Endothelial cell of umbilical vein (primary cell): ENCODE results near the gene FTO. TPM values are rescaled to one million over a fixed set of nuclear protein-coding genes. Genes with fewer than 3 reads are reported as not detected.

Experiments used
- BruUV-seq: library from RNA; stranded (reverse); fragments of 400-500 nt; replicated peaks from 2 replicates; lab custom pipeline; 2021; lab: Mats Ljungman, UMichigan
- CTCF ChIA-PET: fragments of 300-600, 350-600 bp; sonication (Branson Sonifier 250); formaldehyde crosslinking; loops from one replicate; lab custom pipeline; 2021; ENCODE audit warnings: antibody characterized with exemption, inconsistent platforms; lab: Charles Lee
- POLR2A ChIA-PET: fragments of 300-600, 350-600 bp; sonication (Branson Sonifier 250); formaldehyde crosslinking; loops from one replicate; lab custom pipeline; 2021; ENCODE audit warnings: antibody characterized with exemption, inconsistent platforms; lab: Charles Lee
- DNase-seq: peaks from one replicate; pipeline ENCODE4 v3.0.0-alpha.2; 2011; ENCODE audit warnings: low read depth, low spot score
- FAIRE-seq: peaks from 2 replicates; lab custom pipeline; 2011; peaks lifted over from hg19 to GRCh38; lab: Jason Lieb, UNC
- H2AFZ ChIP-seq: 2 replicates; pipeline ENCODE4 v1.6.0; 2012; ENCODE audit warnings: low read depth, low read length, control low read depth, inconsistent platforms
- H3K27ac ChIP-seq: 2 replicates; pipeline ENCODE4 v1.5.1; 2011; ENCODE audit warnings: low read depth, mild to moderate bottlenecking, control low read depth, low read length, moderate library complexity; ENCODE audit not compliant: insufficient read depth
- H3K27me3 ChIP-seq, 2 experiments: 2 replicates each; pipeline versions ENCODE4 v1.6.0 to v1.6.1; 2011; ENCODE audit warnings: low read length in 2 of 2, mixed read lengths in 1 of 2; ENCODE audit not compliant: control insufficient read depth in 2 of 2, insufficient read depth in 2 of 2
- H3K36me3 ChIP-seq, 2 experiments: 2 replicates in 1 of 2; 3 replicates in 1 of 2; pipeline ENCODE4 v1.5.1; 2011; ENCODE audit warnings: low read length in 2 of 2, mild to moderate bottlenecking in 1 of 2, moderate library complexity in 1 of 2; ENCODE audit not compliant: control insufficient read depth in 2 of 2, insufficient read depth in 2 of 2; ENCODE audit errors: extremely low read depth in 1 of 2
- H3K4me1 ChIP-seq: 3 replicates; pipeline ENCODE4 v1.5.1; 2011; ENCODE audit warnings: mild to moderate bottlenecking, low read length; ENCODE audit not compliant: control insufficient read depth, insufficient read depth; ENCODE audit errors: extremely low read depth
- H3K4me2 ChIP-seq: 2 replicates; pipeline ENCODE4 v1.6.1; 2011; ENCODE audit warnings: low read length, control low read depth, mixed read lengths; ENCODE audit not compliant: insufficient read depth
- H3K4me3 ChIP-seq, 3 experiments: fragments of 200-600 bp in 1 of 3; sonication (generic), shearing (Covaris generic) in 1 of 3; replicated peaks in 1 of 3; 2 replicates each; pipeline ENCODE4 v1.5.1; 2011 to 2016; ENCODE audit warnings: control low read depth in 3 of 3, low read length in 3 of 3, mild to moderate bottlenecking in 2 of 3, inconsistent platforms in 1 of 3, low read depth in 1 of 3, moderate library complexity in 1 of 3; ENCODE audit not compliant: insufficient read depth in 1 of 3
- H3K79me2 ChIP-seq: 2 replicates; pipeline ENCODE4 v1.6.0; 2012; ENCODE audit warnings: low read length, inconsistent platforms; ENCODE audit not compliant: control insufficient read depth, insufficient read depth
- H3K9ac ChIP-seq: replicated peaks from 2 replicates; pipeline ENCODE3; 2011; ENCODE audit warnings: low read length, control low read depth; ENCODE audit not compliant: insufficient read depth; ENCODE audit errors: extremely low read depth
- H3K9me1 ChIP-seq: replicated peaks from 3 replicates; pipeline ENCODE4 v1.6.0; 2011; ENCODE audit warnings: mild to moderate bottlenecking, low read length; ENCODE audit not compliant: control insufficient read depth, insufficient read depth; ENCODE audit errors: extremely low read depth
- H3K9me3 ChIP-seq: replicated peaks from 2 replicates; pipeline ENCODE4 v1.5.1; 2012; ENCODE audit warnings: low read length, inconsistent platforms; ENCODE audit not compliant: control insufficient read depth, insufficient read depth
- H4K20me1 ChIP-seq: replicated peaks from 2 replicates; pipeline ENCODE3; 2011; ENCODE audit warnings: mild to moderate bottlenecking, low read length; ENCODE audit not compliant: control insufficient read depth, insufficient read depth; ENCODE audit errors: extremely low read depth
- EZH2 ChIP-seq: IDR thresholded peaks from 2 replicates; pipeline ENCODE4 v1.6.1; 2012; ENCODE audit warnings: borderline replicate concordance, low read depth, mild to moderate bottlenecking, moderate library complexity, low read length, inconsistent platforms; ENCODE audit not compliant: severe bottlenecking
- FOS ChIP-seq: IDR thresholded peaks from 2 replicates; pipeline ENCODE4 v1.6.1; 2011; ENCODE audit warnings: mild to moderate bottlenecking, low read length, moderate library complexity, borderline replicate concordance; ENCODE audit not compliant: insufficient read depth
- GATA2 ChIP-seq: IDR thresholded peaks from 2 replicates; pipeline ENCODE4 v1.7.0; 2011; ENCODE audit warnings: low read depth, mild to moderate bottlenecking, moderate library complexity, mixed read lengths, low read length; ENCODE audit not compliant: insufficient read length, insufficient read depth
- JUN ChIP-seq: IDR thresholded peaks from 2 replicates; pipeline ENCODE4 v1.6.1; 2011; ENCODE audit warnings: borderline replicate concordance, low read depth; ENCODE audit not compliant: insufficient read length, insufficient read depth
- MAX ChIP-seq: IDR thresholded peaks from 2 replicates; pipeline ENCODE4 v1.6.1; 2011; ENCODE audit not compliant: insufficient read depth, insufficient read length
- MYC ChIP-seq: IDR thresholded peaks from one replicate; pipeline ENCODE4 v1.6.1; 2011; ENCODE audit warnings: mild to moderate bottlenecking, low read depth, low read length
- POLR2A ChIP-seq: IDR thresholded peaks from 2 replicates; pipeline ENCODE4 v1.6.1; 2012; ENCODE audit warnings: low read depth, mild to moderate bottlenecking, control low read depth, low read length
- POLR2AphosphoS5 ChIP-seq: IDR thresholded peaks from 2 replicates; pipeline ENCODE4 v1.6.1; 2012; ENCODE audit warnings: low read depth, mild to moderate bottlenecking, control low read depth, low read length, moderate library complexity; ENCODE audit not compliant: insufficient read depth
- dilution Hi-C: fragments of 300-500 bp; cut with MboI; formaldehyde crosslinking; loops from one replicate; pipeline ENCODE4 v1.15.0; 2019; ENCODE audit warnings: low sequenced_read_pairs; ENCODE audit not compliant: extremely low pct_ligation_motif_present
- intact Hi-C: fragments of 100-400 bp; cut with micrococcal nuclease; formaldehyde crosslinking; loops from one replicate; pipeline ENCODE4 v1.10.0; 2022
- polyA plus RNA-seq, 4 experiments: library from polyadenylated mRNA; depleted of rRNA in 3 of 4; stranded (reverse) in 3 of 4; unstranded in 1 of 4; fragments of >200 nt; gene quantifications; 2 replicates each; pipeline versions ENCODE4 v1.2.1 to v1.2.3, GENCODE V29; 2011 to 2012; ENCODE audit warnings: missing spikeins in 1 of 4
- total RNA-seq: library from RNA; stranded (reverse); gene quantifications from 2 replicates; pipeline ENCODE4 v1.2.3, GENCODE V29; 2021
- TF ChIP-seq, protein P1 (sequence below), 2 donors: IDR thresholded peaks; 1 replicate in 1 of 2; 2 replicates in 1 of 2; pipeline ENCODE4 v1.5.1; 2011; ENCODE audit warnings: low read length in 2 of 2, mild to moderate bottlenecking in 2 of 2, moderate library complexity in 2 of 2, control low read depth in 1 of 2, inconsistent platforms in 1 of 2, low read depth in 1 of 2; ENCODE audit not compliant: insufficient read depth in 1 of 2; ENCODE audit errors: extremely low read depth in 1 of 2

Gene FTO
- total and polyA plus RNA-seq, 2 donors (not counting 3 experiments of a cell fraction or from before 2014, with no cell fraction given): 48.6 to 87.1 TPM

DNA sequence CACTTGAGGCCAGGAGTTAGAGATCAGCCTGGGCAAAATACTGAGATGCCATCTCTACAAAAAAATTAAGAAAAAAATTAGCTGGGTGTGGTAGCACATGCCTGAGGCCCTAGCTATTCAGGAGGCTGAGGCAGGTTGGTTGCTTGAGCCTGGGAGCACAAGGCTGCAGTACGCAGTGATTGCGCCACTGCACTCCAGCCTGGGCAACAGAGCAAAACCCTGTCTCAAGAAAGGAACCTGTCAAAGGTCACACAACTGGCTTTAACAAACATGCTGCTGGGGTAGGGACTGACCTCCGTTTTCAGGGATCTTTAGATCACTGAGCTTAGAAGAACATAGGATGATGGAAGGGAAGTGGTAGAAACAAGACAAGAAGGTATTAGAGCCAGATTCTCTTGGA is 487.6 kb downstream of the FTO start:
- Histone ChIP-seq H3K36me3 (no peaks in the 10 kb centered on the region), H3K27me3 (peaks cover 0 to 7% of the 10 kb centered on the region in 2 experiments), H2AFZ (no peak overlapping the region), H3K4me2 (no peak overlapping the region), H3K4me1 (no peaks in the 10 kb centered on the region), H3K9ac (no peak overlapping the region), H3K9me1 (no peaks in the 10 kb centered on the region), H3K27ac (no peak overlapping the region), H3K79me2 (no peaks in the 10 kb centered on the region), H3K4me3 (no peak overlapping the region), H3K9me3 (no peaks in the 10 kb centered on the region), H4K20me1 (no peaks in the 10 kb centered on the region)
- BruUV-seq: no TSS peak
- FAIRE-seq (no peak), DNase-seq (no peak)
- POLR2A ChIA-PET: no interaction called here
- dilution Hi-C loops (no loop called here), intact Hi-C loops (no loop called here)
- TF ChIP-seq POLR2A (no peak), JUN (no peak), GATA2 (no peak), EZH2 (no peak), POLR2AphosphoS5 (no peak), MYC (no peak), MAX (no peak)
- CTCF ChIA-PET: no interaction called here

- FAIRE-seq (no peak), DNase-seq (no peak)
- no peaks in the 10 kb centered on the region for H3K4me1 ChIP-seq
- dilution Hi-C loops (no loop called here), intact Hi-C loops (loop anchor here (2.0 kb wide), 1 partner anchor 764 kb away; no protein-coding TSS in a partner anchor)
- ChIA-PET POLR2A (no interaction called here), CTCF (no interaction called here)
- no peaks in the 10 kb centered on the region for H3K79me2 ChIP-seq
- no peak overlapping the region for H3K27ac ChIP-seq
- no peaks in the 10 kb centered on the region for H3K27me3 ChIP-seq
- TF ChIP-seq POLR2AphosphoS5 (no peak), GATA2 (no peak), MAX (no peak), EZH2 (no peak), JUN (no peak), FOS (no peak), MYC (no peak), POLR2A (no peak)
- TF ChIP-seq, protein P1, sequence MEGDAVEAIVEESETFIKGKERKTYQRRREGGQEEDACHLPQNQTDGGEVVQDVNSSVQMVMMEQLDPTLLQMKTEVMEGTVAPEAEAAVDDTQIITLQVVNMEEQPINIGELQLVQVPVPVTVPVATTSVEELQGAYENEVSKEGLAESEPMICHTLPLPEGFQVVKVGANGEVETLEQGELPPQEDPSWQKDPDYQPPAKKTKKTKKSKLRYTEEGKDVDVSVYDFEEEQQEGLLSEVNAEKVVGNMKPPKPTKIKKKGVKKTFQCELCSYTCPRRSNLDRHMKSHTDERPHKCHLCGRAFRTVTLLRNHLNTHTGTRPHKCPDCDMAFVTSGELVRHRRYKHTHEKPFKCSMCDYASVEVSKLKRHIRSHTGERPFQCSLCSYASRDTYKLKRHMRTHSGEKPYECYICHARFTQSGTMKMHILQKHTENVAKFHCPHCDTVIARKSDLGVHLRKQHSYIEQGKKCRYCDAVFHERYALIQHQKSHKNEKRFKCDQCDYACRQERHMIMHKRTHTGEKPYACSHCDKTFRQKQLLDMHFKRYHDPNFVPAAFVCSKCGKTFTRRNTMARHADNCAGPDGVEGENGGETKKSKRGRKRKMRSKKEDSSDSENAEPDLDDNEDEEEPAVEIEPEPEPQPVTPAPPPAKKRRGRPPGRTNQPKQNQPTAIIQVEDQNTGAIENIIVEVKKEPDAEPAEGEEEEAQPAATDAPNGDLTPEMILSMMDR (IDR thresholded peaks at IDR 0.05; ENCODE audit: extremely low read depth in 1 of 2, insufficient read depth in 1 of 2, low read depth in 1 of 2, low read length in 2 of 2): no peak
- no peaks in the 10 kb centered on the region for H3K36me3 ChIP-seq
- H2AFZ ChIP-seq: no peak overlapping the region
- no peaks in the 10 kb centered on the region for H3K9me3 ChIP-seq
- H3K4me3 ChIP-seq: no peak overlapping the region
- H3K9ac ChIP-seq: no peak overlapping the region
- BruUV-seq: no TSS peak
- no peak overlapping the region for H3K4me2 ChIP-seq
- H3K9me1 ChIP-seq: no peaks in the 10 kb centered on the region
- no peaks in the 10 kb centered on the region for H4K20me1 ChIP-seq
Observed at GRCh38 chr16:54193013-54193664, 489.2 kb downstream of the FTO start.
